Tibial artery (tissue), 4 donors: Measurements from ENCODE around the gene EAF2.

Experiments
- DNase-seq, 2 donors: peaks; one replicate each; pipeline ENCODE4 v3.0.0-alpha.2; 2019
- H3K27ac ChIP-seq, 2 donors: fragments of 200-600 bp; sonication (generic) in 1 of 2; 1 replicate in 1 of 2; 2 replicates in 1 of 2; pipeline ENCODE4 v1.5.1; 2018 to 2019; ENCODE audit warnings: mild to moderate bottlenecking in 1 of 2
- H3K27me3 ChIP-seq, 2 donors: fragments of 200-600 bp; sonication (generic) in 1 of 2; one replicate each; pipeline versions ENCODE4 v1.5.1 to v1.6.0; 2016 to 2019
- H3K36me3 ChIP-seq, 3 donors: fragments of 200-600 bp; sonication (generic) in 2 of 3; one replicate each; pipeline ENCODE4 v1.5.1; 2016 to 2019; ENCODE audit warnings: mild to moderate bottlenecking in 2 of 3
- H3K4me1 ChIP-seq, 4 donors: fragments of 200-600 bp; sonication (generic) in 2 of 4; 1 replicate in 3 of 4; 2 replicates in 1 of 4; pipeline ENCODE4 v1.5.1; 2016 to 2019
- H3K4me3 ChIP-seq, 2 donors: fragments of 200-600 bp; sonication (generic) in 1 of 2; 1 replicate in 1 of 2; 2 replicates in 1 of 2; pipeline ENCODE4 v1.5.1; 2018 to 2019; ENCODE audit warnings: mild to moderate bottlenecking in 2 of 2
- H3K9me3 ChIP-seq, 3 donors: fragments of 200-600 bp; sonication (generic) in 1 of 3; one replicate each; pipeline ENCODE4 v1.5.1; 2016 to 2019
- CTCF ChIP-seq, 2 experiments: fragments of 200-600 bp in 1 of 2; fragments of 450-650 bp in 1 of 2; IDR thresholded peaks; one replicate each; pipeline ENCODE4 v1.5.1; 2017 to 2019; ENCODE audit warnings: antibody characterized with exemption in 2 of 2, mild to moderate bottlenecking in 1 of 2, moderate library complexity in 1 of 2
- intact Hi-C: fragments of 100-400 bp; cut with DNase I; formaldehyde crosslinking; loops from one replicate; pipeline ENCODE4 v1.15.0; 2023; ENCODE audit warnings: low total_unique reads

EAF2 gene

GRCh38 chr3:121819236-121819635, 15.8 kb upstream of the EAF2 start:
- Histone ChIP-seq H3K27ac (no peak overlapping the region), H3K9me3 (peaks cover 0 to 4% (median 0%) of the 10 kb centered on the region in 3 donors), H3K4me1 (peaks cover 0 to 23% (median 4%) of the 10 kb centered on the region in 4 donors), H3K4me3 (no peak overlapping the region), H3K27me3 (no peaks in the 10 kb centered on the region), H3K36me3 (peaks cover 27 to 57% (median 36%) of the 10 kb centered on the region in 3 donors)
- no peak for TF ChIP-seq CTCF (IDR thresholded peaks at IDR 0.05)
- intact Hi-C loops: no loop called here
- DNase-seq: no peak

- intact Hi-C loops: no loop called here
- peaks cover 0 to 4% (median 0%) of the 10 kb centered on the region in 3 donors for H3K9me3 ChIP-seq
- TF ChIP-seq CTCF (IDR thresholded peaks at IDR 0.05): no peak
- H3K4me1 ChIP-seq: peaks cover 0 to 23% (median 4%) of the 10 kb centered on the region in 4 donors
- H3K4me3 ChIP-seq: no peak overlapping the region
- peak overlapping the region; percentile 37 to 40 for H3K27ac ChIP-seq
- DNase-seq: no peak
- no peaks in the 10 kb centered on the region for H3K27me3 ChIP-seq
- H3K36me3 ChIP-seq: peaks cover 44 to 76% (median 59%) of the 10 kb centered on the region in 3 donors
These were observed 13.4 kb upstream of the EAF2 start for GRCh38 chr3:121821421-121822199.

- intact Hi-C loops: no loop called here
- Histone ChIP-seq H3K4me1 (peaks cover 0 to 23% (median 4%) of the 10 kb centered on the region in 4 donors), H3K9me3 (peaks cover 0 to 4% (median 0%) of the 10 kb centered on the region in 3 donors), H3K27me3 (no peaks in the 10 kb centered on the region), H3K36me3 (peaks cover 48 to 80% (median 66%) of the 10 kb centered on the region in 3 donors), H3K4me3 (no peak overlapping the region), H3K27ac (no peak overlapping the region)
- TF ChIP-seq CTCF (IDR thresholded peaks at IDR 0.05): no peak
- no peak for DNase-seq
These were observed 12.0 kb upstream of the EAF2 start for GRCh38 chr3:121822973-121823372.

- Histone ChIP-seq H3K9me3 (no peaks in the 10 kb centered on the region), H3K27ac (peak overlapping the region; percentile 85 to 86), H3K4me3 (peak overlapping the region; percentile 72 to 85), H3K36me3 (peaks cover 0 to 5% (median 0%) of the 10 kb centered on the region in 3 donors), H3K4me1 (peaks cover 0 to 25% (median 14%) of the 10 kb centered on the region in 4 donors), H3K27me3 (no peaks in the 10 kb centered on the region)
- TF ChIP-seq CTCF (IDR thresholded peaks at IDR 0.05): no peak
- intact Hi-C loops: loop anchor here (5.0 kb wide), 1 partner anchor 287 kb away; the partner anchor contains the start of gene POLQ
- no peak for DNase-seq
These were observed 795 bp upstream of the EAF2 start for GRCh38 chr3:121834157-121834670.

- H3K4me1 ChIP-seq: peaks cover 0 to 25% (median 14%) of the 10 kb centered on the region in 4 donors
- intact Hi-C loops: no loop called here
- peak overlapping the region; percentile 85 to 86 for H3K27ac ChIP-seq
- no peaks in the 10 kb centered on the region for H3K27me3 ChIP-seq
- DNase-seq: no peak
- H3K9me3 ChIP-seq: no peaks in the 10 kb centered on the region
- peak overlapping the region; percentile 72 to 85 for H3K4me3 ChIP-seq
- TF ChIP-seq CTCF (IDR thresholded peaks at IDR 0.05): no peak
- H3K36me3 ChIP-seq: no peaks in the 10 kb centered on the region
These were observed 424 bp downstream of the EAF2 start for GRCh38 chr3:121835465-121835801.
